SK-N-SH (cell line): ENCODE results near the gene CLCN5. TPM values are rescaled to one million over a fixed set of nuclear protein-coding genes. Genes with fewer than 3 reads are reported as not detected.

Experiments
- CTCF ChIA-PET: fragments of 300-600, 350-600 bp; formaldehyde crosslinking; extraction: SDS; loops from one replicate; lab custom pipeline; 2021; lab: Yijun Ruan, JAX
- POLR2A ChIA-PET: fragments of 350-600 bp; sonication (Branson Sonifier 250); formaldehyde crosslinking; extraction: SDS; loops from one replicate; lab custom pipeline; 2020; ENCODE audit warnings: antibody characterized with exemption, inconsistent platforms; lab: Yijun Ruan, JAX
- DNase-seq: peaks from one replicate; pipeline ENCODE4 v3.0.0; 2012
- H2AFZ ChIP-seq: fragments of 200-600 bp; sonication (generic); 2 replicates; pipeline ENCODE4 v1.8.1; 2016; ENCODE audit warnings: antibody characterized with exemption, mild to moderate bottlenecking, low read depth
- H3F3A ChIP-seq: fragments of 200-600 bp; sonication (generic); replicated peaks from 2 replicates; pipeline ENCODE3; 2016; ENCODE audit warnings: antibody characterized with exemption, mild to moderate bottlenecking; ENCODE audit not compliant: insufficient read depth
- H3K27ac ChIP-seq, 2 experiments: fragments of 200-500 bp in 1 of 2; fragments of 200-600 bp in 1 of 2; sonication (Bioruptor generic) in 1 of 2; sonication (generic), shearing (Covaris generic) in 1 of 2; 2 replicates each; pipeline versions ENCODE4 v1.5.1 to v1.6.1; 2014 to 2016; ENCODE audit warnings: low read depth in 2 of 2, inconsistent platforms in 1 of 2, low read length in 1 of 2, mild to moderate bottlenecking in 1 of 2, mixed read lengths in 1 of 2
- H3K27me3 ChIP-seq: fragments of 200-600 bp; sonication (generic), shearing (Covaris generic); 2 replicates; pipeline ENCODE4 v1.6.1; 2016; ENCODE audit warnings: mixed run types; ENCODE audit not compliant: insufficient read depth
- H3K36me3 ChIP-seq, 2 experiments: fragments of 200-500 bp in 1 of 2; fragments of 200-600 bp in 1 of 2; sonication (Bioruptor generic) in 1 of 2; sonication (generic) in 1 of 2; replicated peaks in 1 of 2; 2 replicates each; pipeline versions ENCODE3 to v1.5.1; 2014 to 2016; ENCODE audit warnings: low read length in 1 of 2, mild to moderate bottlenecking in 1 of 2; ENCODE audit not compliant: insufficient read depth in 2 of 2, control insufficient read depth in 1 of 2
- H3K4me1 ChIP-seq, 2 experiments: fragments of 200-500 bp in 1 of 2; fragments of 200-600 bp in 1 of 2; sonication (Bioruptor generic) in 1 of 2; sonication (generic), shearing (Covaris generic) in 1 of 2; 2 replicates each; pipeline versions ENCODE4 v1.5.1 to v1.6.1; 2014 to 2016; ENCODE audit warnings: low read depth in 1 of 2, low read length in 1 of 2, mixed run types in 1 of 2; ENCODE audit not compliant: insufficient read depth in 2 of 2, control insufficient read depth in 1 of 2
- H3K4me2 ChIP-seq: fragments of 200-600 bp; sonication (generic), shearing (Covaris generic); 2 replicates; pipeline ENCODE4 v1.6.1; 2017; ENCODE audit warnings: mixed run types
- H3K4me3 ChIP-seq, 2 experiments: fragments of 200-500 bp in 1 of 2; fragments of 200-600 bp in 1 of 2; sonication (Bioruptor generic) in 1 of 2; sonication (generic), shearing (Covaris generic) in 1 of 2; 2 replicates each; pipeline versions ENCODE4 v1.5.1 to v1.8.1; 2014 to 2016; ENCODE audit warnings: low read depth in 2 of 2, inconsistent platforms in 1 of 2, low read length in 1 of 2, mild to moderate bottlenecking in 1 of 2, mixed read lengths in 1 of 2, moderate library complexity in 1 of 2
- H3K79me2 ChIP-seq: fragments of 200-600 bp; sonication (generic); 2 replicates; pipeline ENCODE4 v1.8.1; 2017; ENCODE audit warnings: mild to moderate bottlenecking; ENCODE audit not compliant: insufficient read depth
- H3K9ac ChIP-seq: fragments of 200-600 bp; sonication (generic); 2 replicates; pipeline ENCODE4 v1.6.1; 2017; ENCODE audit warnings: mixed run types
- H3K9me2 ChIP-seq: fragments of 200-600 bp; sonication (generic); 2 replicates; pipeline ENCODE4 v1.6.1; 2017; ENCODE audit warnings: mixed run types
- H3K9me3 ChIP-seq: fragments of 200-600 bp; sonication (generic); 2 replicates; pipeline ENCODE4 v1.6.1; 2017; ENCODE audit warnings: mixed run types, mild to moderate bottlenecking, moderate library complexity
- H4K20me1 ChIP-seq: fragments of 200-600 bp; sonication (generic); 2 replicates; pipeline ENCODE4 v1.6.1; 2017; ENCODE audit warnings: mild to moderate bottlenecking, mixed run types; ENCODE audit not compliant: insufficient read depth
- EZH2phosphoT487 ChIP-seq: fragments of 200-600 bp; sonication (generic); IDR thresholded peaks from 2 replicates; pipeline ENCODE4 v1.6.1; 2017; ENCODE audit warnings: low read depth, mixed run types, mild to moderate bottlenecking, antibody characterized with exemption, moderate library complexity, borderline replicate concordance
- FOSL2 ChIP-seq: IDR thresholded peaks from 2 replicates; pipeline ENCODE4 v1.4.0; 2012; ENCODE audit warnings: low read depth, mild to moderate bottlenecking, moderate library complexity, borderline replicate concordance
- FOXJ3 ChIP-seq: sonication (generic); formaldehyde crosslinking; IDR thresholded peaks from 2 replicates; pipeline ENCODE4 v1.5.1; 2020; ENCODE audit warnings: mild to moderate bottlenecking, missing genetic modification reagents
- FOXM1 ChIP-seq: IDR thresholded peaks from 2 replicates; pipeline ENCODE4 v1.4.0; 2012; ENCODE audit warnings: low read depth, mild to moderate bottlenecking
- GABPA ChIP-seq: IDR thresholded peaks from 2 replicates; pipeline ENCODE4 v1.4.0; 2012; ENCODE audit warnings: low read depth, mild to moderate bottlenecking
- JUND ChIP-seq: IDR thresholded peaks from 2 replicates; pipeline ENCODE4 v1.4.0; 2012
- PBX3 ChIP-seq: IDR thresholded peaks from 2 replicates; pipeline ENCODE4; 2012
- RAD21 ChIP-seq: IDR thresholded peaks from 2 replicates; pipeline ENCODE4 v1.6.1; 2012; ENCODE audit warnings: mild to moderate bottlenecking, low read length
- RCOR1 ChIP-seq: fragments of 150-350 bp; IDR thresholded peaks from 2 replicates; pipeline ENCODE4 v1.6.1; 2017; ENCODE audit warnings: antibody characterized with exemption, low read length
- RFX5 ChIP-seq: IDR thresholded peaks from 2 replicates; pipeline ENCODE4 v1.6.1; 2012; ENCODE audit warnings: mild to moderate bottlenecking, improper control_type of control experiment, low read length
- RXRA ChIP-seq: IDR thresholded peaks from 2 replicates; pipeline ENCODE4 v1.4.0; 2012; ENCODE audit warnings: low read depth, mild to moderate bottlenecking, borderline replicate concordance
- SMC3 ChIP-seq: IDR thresholded peaks from 2 replicates; pipeline ENCODE4 v1.6.1; 2012; ENCODE audit warnings: low read depth, low read length, improper control_type of control experiment
- WGBS: methylation state at CpG from one replicate; pipeline ENCODE4 v1.1.6; 2017; ENCODE audit warnings: low lambda C conversion rate; 5-methylcytosine and 5-hydroxymethylcytosine counted together
- polyA plus RNA-seq, 3 experiments: library from polyadenylated mRNA; depleted of rRNA; stranded (reverse); fragments of >200 nt; gene quantifications; 2 replicates each; pipeline ENCODE4 v1.2.3, GENCODE V29; 2012
- TF ChIP-seq, protein P1 (sequence below): IDR thresholded peaks from 2 replicates; pipeline ENCODE4 v1.6.1; 2012; ENCODE audit warnings: mild to moderate bottlenecking, low read depth, low read length, moderate library complexity
- TF ChIP-seq, protein P2 (sequence below): fragments of 200-600 bp; sonication (generic); IDR thresholded peaks from 2 replicates; pipeline ENCODE4 v1.6.1; 2017; ENCODE audit warnings: antibody characterized with exemption, mild to moderate bottlenecking, moderate library complexity

The CLCN5 gene
- polyA plus RNA-seq, 1 of the 3 experiments (the other 2 are of a cell fraction) = 1.7 TPM

DNA sequence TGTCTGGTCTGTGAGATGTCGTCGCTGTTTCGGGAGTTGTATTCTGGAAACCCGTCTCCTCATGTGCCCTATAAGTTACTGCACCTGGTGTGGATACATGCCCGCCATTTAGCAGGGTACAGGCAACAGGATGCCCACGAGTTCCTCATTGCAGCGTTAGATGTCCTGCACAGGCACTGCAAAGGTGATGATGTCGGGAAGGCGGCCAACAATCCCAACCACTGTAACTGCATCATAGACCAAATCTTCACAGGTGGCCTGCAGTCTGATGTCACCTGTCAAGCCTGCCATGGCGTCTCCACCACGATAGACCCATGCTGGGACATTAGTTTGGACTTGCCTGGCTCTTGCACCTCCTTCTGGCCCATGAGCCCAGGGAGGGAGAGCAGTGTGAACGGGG lies 41.7 kb upstream of the CLCN5 start:
- Histone ChIP-seq H3K36me3 (no peaks in the 10 kb centered on the region), H3K4me2 (peak overlapping the region; percentile 76; the same call in 1 of the 2 replicates), H3K9ac (no peak overlapping the region)
- no peak for TF ChIP-seq RFX5
- TF ChIP-seq FOSL2 = no peak
- no peak for TF ChIP-seq JUND
- no peak for TF ChIP-seq RAD21
- TF ChIP-seq, protein P1, sequence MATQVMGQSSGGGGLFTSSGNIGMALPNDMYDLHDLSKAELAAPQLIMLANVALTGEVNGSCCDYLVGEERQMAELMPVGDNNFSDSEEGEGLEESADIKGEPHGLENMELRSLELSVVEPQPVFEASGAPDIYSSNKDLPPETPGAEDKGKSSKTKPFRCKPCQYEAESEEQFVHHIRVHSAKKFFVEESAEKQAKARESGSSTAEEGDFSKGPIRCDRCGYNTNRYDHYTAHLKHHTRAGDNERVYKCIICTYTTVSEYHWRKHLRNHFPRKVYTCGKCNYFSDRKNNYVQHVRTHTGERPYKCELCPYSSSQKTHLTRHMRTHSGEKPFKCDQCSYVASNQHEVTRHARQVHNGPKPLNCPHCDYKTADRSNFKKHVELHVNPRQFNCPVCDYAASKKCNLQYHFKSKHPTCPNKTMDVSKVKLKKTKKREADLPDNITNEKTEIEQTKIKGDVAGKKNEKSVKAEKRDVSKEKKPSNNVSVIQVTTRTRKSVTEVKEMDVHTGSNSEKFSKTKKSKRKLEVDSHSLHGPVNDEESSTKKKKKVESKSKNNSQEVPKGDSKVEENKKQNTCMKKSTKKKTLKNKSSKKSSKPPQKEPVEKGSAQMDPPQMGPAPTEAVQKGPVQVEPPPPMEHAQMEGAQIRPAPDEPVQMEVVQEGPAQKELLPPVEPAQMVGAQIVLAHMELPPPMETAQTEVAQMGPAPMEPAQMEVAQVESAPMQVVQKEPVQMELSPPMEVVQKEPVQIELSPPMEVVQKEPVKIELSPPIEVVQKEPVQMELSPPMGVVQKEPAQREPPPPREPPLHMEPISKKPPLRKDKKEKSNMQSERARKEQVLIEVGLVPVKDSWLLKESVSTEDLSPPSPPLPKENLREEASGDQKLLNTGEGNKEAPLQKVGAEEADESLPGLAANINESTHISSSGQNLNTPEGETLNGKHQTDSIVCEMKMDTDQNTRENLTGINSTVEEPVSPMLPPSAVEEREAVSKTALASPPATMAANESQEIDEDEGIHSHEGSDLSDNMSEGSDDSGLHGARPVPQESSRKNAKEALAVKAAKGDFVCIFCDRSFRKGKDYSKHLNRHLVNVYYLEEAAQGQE = no peak
- no peak for TF ChIP-seq EZH2phosphoT487
- no peak for TF ChIP-seq GABPA
- no peak for TF ChIP-seq FOXM1
- TF ChIP-seq RCOR1 = no peak
- no peak for TF ChIP-seq FOXJ3 (CRISPR knock-in tag)
- no peak for TF ChIP-seq PBX3
- TF ChIP-seq, all 33 proteins: peak for 0
- 72% methylated on average over 7 of the region's 12 CpGs for WGBS
- Histone ChIP-seq H3K9me3 (no peaks in the 10 kb centered on the region), H3K79me2 (peaks cover 5% of the 10 kb centered on the region; the same call in 1 of the 2 replicates), H2AFZ (no peak overlapping the region), H4K20me1 (no peaks in the 10 kb centered on the region), H3K9me2 (no peaks in the 10 kb centered on the region), H3F3A (no peaks in the 10 kb centered on the region), H3K4me1 (peaks cover 0 to 25% of the 10 kb centered on the region in 2 experiments; a peak in 1 of 4 replicates), H3K27me3 (no peaks in the 10 kb centered on the region), H3K4me3 (peak overlapping the region in 1 of 2 experiments; percentile 66; a peak in 1 of 4 replicates), H3K27ac (no peak overlapping the region)
- CTCF ChIA-PET = interaction anchor here (1.6 kb wide), 1 partner anchor 8 kb away, joined by 4 read pairs; no protein-coding TSS in a partner anchor
- POLR2A ChIA-PET = no interaction called here
- DNase-seq = no peak

DNA sequence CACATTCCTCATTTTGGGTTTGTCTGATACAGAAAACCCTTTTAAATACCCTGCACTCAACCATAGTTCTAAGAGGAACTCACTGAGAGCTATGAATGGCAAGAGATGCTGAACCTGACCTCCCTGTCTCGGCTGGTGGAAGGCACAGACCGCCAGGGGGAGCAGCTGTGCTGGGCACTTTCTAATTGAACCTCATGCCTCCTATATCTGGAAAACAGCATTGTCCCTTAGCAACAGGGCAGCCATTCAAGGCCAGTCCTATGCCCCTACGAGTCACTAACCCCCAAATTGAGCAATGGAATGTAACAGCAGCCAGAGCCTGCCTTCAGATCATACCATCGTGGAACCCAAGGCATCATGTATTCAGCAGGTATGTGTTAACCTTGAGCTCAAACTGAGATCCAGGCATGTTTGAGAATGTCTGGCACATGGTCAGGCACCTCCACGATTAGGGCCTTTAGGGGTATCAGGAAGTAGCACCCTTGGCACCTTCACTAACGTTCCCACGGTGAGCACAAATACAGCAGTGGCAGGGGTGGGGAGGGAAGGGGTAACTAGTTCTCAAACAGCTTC lies 38.0 kb upstream of the CLCN5 start:
- no peaks in the 10 kb centered on the region for H3K36me3 ChIP-seq
- H3K27me3 ChIP-seq = no peaks in the 10 kb centered on the region
- no peaks in the 10 kb centered on the region for H3K9me2 ChIP-seq
- WGBS = 26% methylated on average over 7 of the region's 7 CpGs
- H3K4me2 ChIP-seq = no peak overlapping the region
- TF ChIP-seq SMC3 (peak; percentile 57), RAD21 (peak; percentile 53), RXRA (no peak)
- TF ChIP-seq, protein P2, sequence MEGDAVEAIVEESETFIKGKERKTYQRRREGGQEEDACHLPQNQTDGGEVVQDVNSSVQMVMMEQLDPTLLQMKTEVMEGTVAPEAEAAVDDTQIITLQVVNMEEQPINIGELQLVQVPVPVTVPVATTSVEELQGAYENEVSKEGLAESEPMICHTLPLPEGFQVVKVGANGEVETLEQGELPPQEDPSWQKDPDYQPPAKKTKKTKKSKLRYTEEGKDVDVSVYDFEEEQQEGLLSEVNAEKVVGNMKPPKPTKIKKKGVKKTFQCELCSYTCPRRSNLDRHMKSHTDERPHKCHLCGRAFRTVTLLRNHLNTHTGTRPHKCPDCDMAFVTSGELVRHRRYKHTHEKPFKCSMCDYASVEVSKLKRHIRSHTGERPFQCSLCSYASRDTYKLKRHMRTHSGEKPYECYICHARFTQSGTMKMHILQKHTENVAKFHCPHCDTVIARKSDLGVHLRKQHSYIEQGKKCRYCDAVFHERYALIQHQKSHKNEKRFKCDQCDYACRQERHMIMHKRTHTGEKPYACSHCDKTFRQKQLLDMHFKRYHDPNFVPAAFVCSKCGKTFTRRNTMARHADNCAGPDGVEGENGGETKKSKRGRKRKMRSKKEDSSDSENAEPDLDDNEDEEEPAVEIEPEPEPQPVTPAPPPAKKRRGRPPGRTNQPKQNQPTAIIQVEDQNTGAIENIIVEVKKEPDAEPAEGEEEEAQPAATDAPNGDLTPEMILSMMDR = peak; percentile 81
- H2AFZ ChIP-seq = no peak overlapping the region
- no peaks in the 10 kb centered on the region for H4K20me1 ChIP-seq
- ChIA-PET CTCF (interaction anchor here (0.8 to 2.7 kb wide), 13 partner anchors 9 to 216 kb away, joined by 3 to 14 read pairs (median 6); no protein-coding TSS in a partner anchor), POLR2A (no interaction called here)
- DNase-seq = peak; percentile 62
- H3F3A ChIP-seq = no peaks in the 10 kb centered on the region
- H3K4me1 ChIP-seq = peaks cover 0 to 16% of the 10 kb centered on the region in 2 experiments; a peak in 1 of 4 replicates
- H3K9me3 ChIP-seq = no peaks in the 10 kb centered on the region
- no peak overlapping the region for H3K27ac ChIP-seq
- no peak overlapping the region for H3K4me3 ChIP-seq
- no peak overlapping the region for H3K9ac ChIP-seq
- peaks cover 5% of the 10 kb centered on the region; the same call in 1 of the 2 replicates for H3K79me2 ChIP-seq
